IMR-90 (cell line): ENCODE measurements around the gene BACH1. TPM values are rescaled to one million over a fixed set of nuclear protein-coding genes. Genes with fewer than 3 reads are reported as not detected.
A peak's percentile ranks its signal among the peaks of the same experiment; 100 is the strongest.

ENCODE experiments used
- ATAC-seq: fragments of 200-7000 bp; cut with Tn5 transposase; 2 replicates; pipeline ENCODE4 v1.9.1; 2020; ENCODE audit warnings: low read depth, mild to moderate bottlenecking, moderate library complexity
- BruUV-seq: library from RNA; stranded (reverse); fragments of 400-500 nt; replicated peaks from 2 replicates; lab custom pipeline; 2021; lab: Mats Ljungman, UMichigan
- CTCF ChIA-PET: fragments of 300-600 bp; formaldehyde crosslinking; extraction: SDS; loops from one replicate; lab custom pipeline; 2021; ENCODE audit warnings: antibody characterized with exemption; lab: Yijun Ruan, JAX
- POLR2A ChIA-PET: fragments of 300-600 bp; sonication (Branson Sonifier 250); formaldehyde crosslinking; loops from one replicate; lab custom pipeline; 2022; ENCODE audit warnings: antibody characterized with exemption; ENCODE audit not compliant: unreplicated experiment; lab: Charles Lee
- DNase-seq: peaks from one replicate; pipeline ENCODE4 v3.0.0; 2013
- H2AFZ ChIP-seq: replicated peaks from 2 replicates; pipeline ENCODE3; 2013; ENCODE audit warnings: low read length, mild to moderate bottlenecking; ENCODE audit not compliant: poor library complexity
- H2AK5ac ChIP-seq: 2 replicates; pipeline ENCODE4 v1.6.1; 2013; ENCODE audit warnings: low read depth, low read length, inconsistent platforms
- H2AK9ac ChIP-seq: replicated peaks from 2 replicates; pipeline ENCODE3; 2013; ENCODE audit warnings: mild to moderate bottlenecking, low read depth, low read length, moderate library complexity; ENCODE audit not compliant: poor library complexity
- H2BK120ac ChIP-seq: 2 replicates; pipeline ENCODE4 v1.6.1; 2013; ENCODE audit warnings: low read depth, low read length, inconsistent platforms
- H2BK15ac ChIP-seq: 3 replicates; pipeline ENCODE4 v1.6.1; 2013; ENCODE audit warnings: low read depth, low read length, inconsistent platforms
- H2BK20ac ChIP-seq: 2 replicates; pipeline ENCODE4 v1.6.1; 2013; ENCODE audit warnings: low read depth, mild to moderate bottlenecking, inconsistent platforms, low read length, moderate library complexity
- H2BK5ac ChIP-seq: 2 replicates; pipeline ENCODE4 v1.6.1; 2013; ENCODE audit warnings: mild to moderate bottlenecking, low read depth, low read length, inconsistent platforms; ENCODE audit not compliant: poor library complexity, severe bottlenecking
- H3K14ac ChIP-seq: replicated peaks from 2 replicates; pipeline ENCODE4 v1.6.1; 2013; ENCODE audit warnings: low read depth, low read length, inconsistent platforms
- H3K18ac ChIP-seq: 2 replicates; pipeline ENCODE4 v1.6.1; 2013; ENCODE audit warnings: low read depth, low read length, control low read depth
- H3K23ac ChIP-seq: 2 replicates; pipeline ENCODE4 v1.6.1; 2013; ENCODE audit warnings: low read depth, low read length, inconsistent platforms
- H3K27ac ChIP-seq: 2 replicates; pipeline ENCODE4 v1.5.1; 2013; ENCODE audit warnings: mild to moderate bottlenecking, control low read depth, low read length; ENCODE audit not compliant: insufficient read depth
- H3K27me3 ChIP-seq: 2 replicates; pipeline ENCODE4 v1.6.1; 2013; ENCODE audit warnings: low read length; ENCODE audit not compliant: control insufficient read depth, insufficient read depth
- H3K36me3 ChIP-seq: 2 replicates; pipeline ENCODE4 v1.6.1; 2013; ENCODE audit warnings: low read length, mixed read lengths; ENCODE audit not compliant: control insufficient read depth, insufficient read depth
- H3K4ac ChIP-seq: 2 replicates; pipeline ENCODE4 v1.6.1; 2013; ENCODE audit warnings: low read depth, low read length, inconsistent platforms
- H3K4me1 ChIP-seq: 2 replicates; pipeline ENCODE4 v1.6.1; 2013; ENCODE audit warnings: low read length, mixed read lengths; ENCODE audit not compliant: control insufficient read depth, insufficient read depth
- H3K4me2 ChIP-seq: 2 replicates; pipeline ENCODE4 v1.6.1; 2013; ENCODE audit warnings: low read depth, mild to moderate bottlenecking, control low read depth, low read length, moderate library complexity
- H3K4me3 ChIP-seq: 2 replicates; pipeline ENCODE4 v1.5.1; 2013; ENCODE audit warnings: low read depth, mild to moderate bottlenecking, control low read depth, low read length, moderate library complexity; ENCODE audit not compliant: insufficient read depth
- H3K56ac ChIP-seq: 2 replicates; pipeline ENCODE4 v1.6.1; 2013; ENCODE audit warnings: low read length, inconsistent platforms; ENCODE audit not compliant: insufficient read depth; ENCODE audit errors: extremely low read depth
- H3K79me1 ChIP-seq, 2 experiments: 2 replicates each; pipeline ENCODE4 v1.6.1; 2013; ENCODE audit warnings: low read length in 2 of 2, inconsistent platforms in 1 of 2, low read depth in 1 of 2
- H3K9ac ChIP-seq: 2 replicates; pipeline ENCODE4 v1.6.1; 2013; ENCODE audit warnings: low read depth, low read length, control low read depth
- H3K9me1 ChIP-seq: 2 replicates; pipeline ENCODE4 v1.6.1; 2013; ENCODE audit warnings: low read length, inconsistent platforms; ENCODE audit not compliant: insufficient read depth
- H3K9me3 ChIP-seq: 2 replicates; pipeline ENCODE4 v1.6.1; 2013; ENCODE audit warnings: low read length; ENCODE audit not compliant: control insufficient read depth, insufficient read depth
- H4K20me1 ChIP-seq: 2 replicates; pipeline ENCODE4 v1.6.1; 2013; ENCODE audit warnings: low read length, inconsistent platforms; ENCODE audit not compliant: insufficient read depth
- H4K5ac ChIP-seq: 2 replicates; pipeline ENCODE4 v1.6.1; 2013; ENCODE audit warnings: mild to moderate bottlenecking, low read depth, low read length, control low read depth
- H4K8ac ChIP-seq, 2 experiments: 2 replicates each; pipeline ENCODE4 v1.6.1; 2013; ENCODE audit warnings: low read depth in 2 of 2, low read length in 2 of 2, control low read depth in 1 of 2, inconsistent platforms in 1 of 2
- H4K91ac ChIP-seq: 2 replicates; pipeline ENCODE4 v1.6.1; 2013; ENCODE audit warnings: low read depth, low read length, inconsistent platforms; ENCODE audit not compliant: insufficient read depth
- FOS ChIP-seq: fragments of 150-350 bp; IDR thresholded peaks from 2 replicates; pipeline ENCODE4 v1.6.1; 2016; ENCODE audit warnings: low read depth, low read length
- RFX5 ChIP-seq: IDR thresholded peaks from 2 replicates; pipeline ENCODE4 v1.8.0; 2012; ENCODE audit warnings: low read depth, mild to moderate bottlenecking, low read length, moderate library complexity
- whole genome bisulfite sequencing, 2 experiments: methylation state at CpG; one replicate each; pipeline versions ENCODE4 v1.1.5 to v1.1.7; 2013; ENCODE audit warnings: missing lambda C conversion rate in 2 of 2; ENCODE audit not compliant: insufficient read length in 1 of 2; ENCODE audit errors: extremely low coverage in 2 of 2; 5-methylcytosine and 5-hydroxymethylcytosine counted together
- dilution Hi-C: fragments of 300-500 bp; cut with HindIII; formaldehyde crosslinking; loops from one replicate; pipeline ENCODE4 v1.14.3; 2018; ENCODE audit warnings: low sequenced_read_pairs; ENCODE audit not compliant: unreplicated experiment
- in situ Hi-C: fragments of 300-500 bp; cut with MboI; formaldehyde crosslinking; loops from 3 replicates; pipeline ENCODE4 v1.14.3; 2019; ENCODE audit warnings: low sequenced_read_pairs, inconsistent platforms, mixed read lengths
- intact Hi-C: fragments of 100-400 bp; cut with micrococcal nuclease; formaldehyde crosslinking; loops from 2 replicates; pipeline ENCODE4 v1.10.0; 2022
- polyA plus RNA-seq, 3 experiments: library from polyadenylated mRNA; depleted of rRNA; stranded (reverse); fragments of >200 nt; gene quantifications; 2 replicates each; pipeline ENCODE4 v1.2.3, GENCODE V29; 2012; ENCODE audit warnings: low replicate concordance in 1 of 3
- total RNA-seq: library from RNA; depleted of rRNA; stranded (reverse); fragments of >200 nt; gene quantifications from 2 replicates; pipeline ENCODE4 v1.2.3, GENCODE V29; 2012

BACH1 gene
- total and polyA plus RNA-seq, 2 of the 4 experiments (the other 2 are of a cell fraction), result 23.1 to 108 TPM

DNA sequence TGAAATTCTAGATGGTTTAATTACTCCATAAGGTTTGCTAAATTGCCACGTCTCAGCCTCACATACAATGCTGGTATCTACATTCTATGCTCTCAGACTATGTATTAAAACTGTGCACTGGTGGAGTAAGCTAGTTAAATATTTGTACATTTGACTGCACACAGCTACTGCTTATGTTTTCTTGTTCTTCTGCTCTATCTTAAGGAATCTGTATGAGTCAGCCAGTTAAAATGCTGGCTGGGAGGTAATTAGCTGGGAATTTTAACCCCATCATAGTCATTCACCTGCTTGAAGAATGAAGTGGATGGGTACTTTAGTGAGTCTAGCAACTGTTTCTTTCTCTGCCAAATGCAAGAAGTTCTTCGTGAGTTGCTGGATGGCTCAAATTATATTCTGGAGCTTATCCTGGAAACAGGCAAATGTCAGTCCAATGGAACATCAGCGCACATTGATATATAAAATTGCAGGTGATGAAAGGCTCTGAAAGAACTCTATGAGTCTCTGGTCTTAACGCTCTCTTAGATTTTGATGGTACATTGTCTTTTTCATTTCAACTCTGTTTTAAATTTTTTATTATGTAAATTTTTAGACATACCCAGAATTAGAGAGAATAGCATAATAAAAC lies 83.4 kb downstream of the BACH1 start:
- BruUV-seq, result no TSS peak
- no peak for TF ChIP-seq RFX5
- peak; percentile 43; the same call in 1 of the 2 replicates for TF ChIP-seq FOS
- no peaks in the 10 kb centered on the region for H3K27me3 ChIP-seq
- H4K91ac ChIP-seq, result peak overlapping the region; percentile 92; the same call in 1 of the 2 replicates
- peak overlapping the region; percentile 89 for H2BK20ac ChIP-seq
- peak overlapping the region; percentile 89 for H3K14ac ChIP-seq
- no peaks in the 10 kb centered on the region for H4K20me1 ChIP-seq
- H3K79me1 ChIP-seq, result peaks cover 5 to 15% of the 10 kb centered on the region in 2 experiments; a peak in 2 of 4 replicates
- ATAC-seq, result peak; percentile 92
- H2AK5ac ChIP-seq, result no peak overlapping the region
- peak overlapping the region; percentile 96; the same call in 1 of the 2 replicates for H3K4ac ChIP-seq
- H3K9me3 ChIP-seq, result no peaks in the 10 kb centered on the region
- no peaks in the 10 kb centered on the region for H3K36me3 ChIP-seq
- POLR2A ChIA-PET, result interaction anchor here (0.6 kb wide), 1 partner anchor 254 kb away, joined by 3 read pairs; no protein-coding TSS in a partner anchor
- dilution Hi-C loops, result no loop called here
- peak overlapping the region; percentile 91 for H2BK120ac ChIP-seq
- intact Hi-C loops, result loop anchor here (5.0 kb wide), 1 partner anchor 50 kb away; no protein-coding TSS in a partner anchor
- no peak overlapping the region for H2AK9ac ChIP-seq
- no peak overlapping the region for H2AFZ ChIP-seq
- peak; percentile 75 for DNase-seq
- peak overlapping the region; percentile 96 for H2BK5ac ChIP-seq
- H4K5ac ChIP-seq, result peak overlapping the region; percentile 96; the same call in 1 of the 2 replicates
- H3K18ac ChIP-seq, result peak overlapping the region; percentile 96; the same call in 1 of the 2 replicates
- H3K9ac ChIP-seq, result no peak overlapping the region
- peak overlapping the region; percentile 70 for H3K23ac ChIP-seq
- peaks cover 15% of the 10 kb centered on the region for H3K4me1 ChIP-seq
- H2BK15ac ChIP-seq, result peak overlapping the region; percentile 99; the same call in 1 of the 3 replicates
- WGBS, 2 experiments, result no CpG with 5 or more reads among the region's 4 CpGs
- peak overlapping the region in 1 of 2 experiments; percentile 95; a peak in 3 of 4 replicates for H4K8ac ChIP-seq
- H3K9me1 ChIP-seq, result peaks cover 6% of the 10 kb centered on the region; the same call in 1 of the 2 replicates
- H3K4me2 ChIP-seq, result peak overlapping the region; percentile 44; the same call in 1 of the 2 replicates
- CTCF ChIA-PET, result interaction anchor here (0.7 to 1.0 kb wide), 2 partner anchors 171 to 218 kb away, joined by 3 to 4 read pairs; no protein-coding TSS in a partner anchor
- in situ Hi-C loops, result no loop called here
- no peak overlapping the region for H3K4me3 ChIP-seq
- peak overlapping the region; percentile 62; the same call in 1 of the 2 replicates for H3K27ac ChIP-seq
- H3K56ac ChIP-seq, result peak overlapping the region; percentile 44; the same call in 1 of the 2 replicates
